ENCODE results near the gene CYSRT1. TPM values are rescaled to one million over a fixed set of nuclear protein-coding genes. Genes with fewer than 3 reads are reported as not detected.
"Not testable (repeated sequence)": the region's sequence is repeated elsewhere in the genome, so short reads cannot be mapped to it uniquely, and the experiment has no call there.

CYSRT1 gene
- total RNA-seq, 1 donor from 2014 or later: 0.68 TPM

DNA sequence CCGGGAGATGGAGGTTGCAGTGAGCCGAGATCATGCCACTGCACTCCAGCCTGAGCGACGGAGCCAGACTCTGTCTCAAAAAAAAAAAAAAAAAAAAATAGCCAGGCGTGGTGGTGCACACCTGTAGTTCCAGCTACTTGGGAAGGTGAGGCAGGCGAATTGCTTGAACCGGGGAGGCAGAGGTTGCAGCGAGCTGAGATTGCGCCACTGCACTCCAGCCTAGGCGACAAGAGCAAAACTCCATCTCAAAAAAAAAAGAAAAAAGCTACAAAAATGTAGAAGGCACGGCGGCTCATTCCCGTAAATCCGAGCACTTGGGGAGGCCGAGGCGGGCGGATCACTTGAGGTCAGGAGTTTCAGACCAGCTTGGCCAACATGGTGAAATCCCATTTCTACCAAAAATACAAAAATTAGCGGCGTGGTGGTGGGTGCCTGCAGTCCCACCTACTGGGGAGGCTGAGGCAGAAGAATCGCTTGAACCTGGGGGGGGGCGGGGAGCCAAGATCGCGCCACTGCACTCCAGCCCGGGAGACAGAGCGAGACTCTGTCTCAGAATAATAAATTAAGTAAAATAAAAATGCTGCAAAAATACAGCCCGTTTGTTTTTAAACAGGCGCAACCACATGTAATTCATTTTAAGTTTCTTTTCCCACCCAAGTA is 14.7 kb downstream of the CYSRT1 start:
- intact Hi-C loops (cut with micrococcal nuclease): loop anchor here (2.0 to 5.0 kb wide), 2 partner anchors 37 to 111 kb away; partner anchors contain the start of gene TPRN

DNA sequence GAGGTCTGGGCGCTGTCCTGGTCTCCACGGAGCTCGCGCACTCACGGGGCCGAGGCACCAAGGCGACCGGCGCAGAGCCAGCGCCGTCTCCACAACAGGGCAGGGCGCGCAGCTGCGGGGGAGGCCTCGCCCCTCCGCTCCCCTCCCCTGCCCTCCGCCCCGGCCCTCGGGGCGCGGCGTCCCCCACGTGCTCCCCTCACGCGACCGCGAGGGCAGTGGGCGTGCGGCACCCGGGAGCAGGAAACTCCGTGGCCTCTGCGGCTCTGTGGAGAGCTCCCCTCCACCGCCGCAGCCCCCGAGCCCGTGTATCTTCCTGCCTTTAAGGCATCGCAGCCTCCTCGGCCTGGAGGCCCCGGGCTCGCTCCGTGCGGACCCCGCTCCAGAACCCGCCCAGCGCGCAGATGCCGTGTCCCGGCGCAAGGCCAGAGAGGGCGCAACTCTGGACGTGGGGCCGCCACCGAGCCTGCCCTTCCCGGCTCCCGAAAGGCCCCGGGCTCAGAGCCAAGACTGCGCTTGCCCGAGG is 15.4 kb downstream of the CYSRT1 start:
- H3K4me3 Mint-ChIP-seq: peak overlapping the region; percentile 90
- H3K4me1 Mint-ChIP-seq: peaks cover 19% of the 10 kb centered on the region
- intact Hi-C loops (cut with micrococcal nuclease): loop anchor here (2.0 to 5.0 kb wide), 2 partner anchors 38 to 112 kb away; partner anchors contain the start of gene TPRN
- no peaks in the 10 kb centered on the region for H3K9me3 Mint-ChIP-seq
- peaks cover 28% of the 10 kb centered on the region for H3K36me3 Mint-ChIP-seq (ENCODE audit: low read depth)
- peak overlapping the region; percentile 53 for H3K27ac Mint-ChIP-seq
- peak; percentile 93 for DNase-seq
- peaks cover 2% of the 10 kb centered on the region for H3K27me3 Mint-ChIP-seq

More for the DNA sequence above, 14.7 kb downstream of the CYSRT1 start:
- Mint-ChIP-seq H3K36me3 (ENCODE audit: low read depth) (peaks cover 28% of the 10 kb centered on the region), H3K4me1 (peaks cover 19% of the 10 kb centered on the region), H3K27ac (peak overlapping the region; percentile 53), H3K4me3 (peak overlapping the region; percentile 90)
- H3K27me3 Mint-ChIP-seq, H3K9me3 Mint-ChIP-seq, DNase-seq: not testable (repeated sequence)

DNA sequence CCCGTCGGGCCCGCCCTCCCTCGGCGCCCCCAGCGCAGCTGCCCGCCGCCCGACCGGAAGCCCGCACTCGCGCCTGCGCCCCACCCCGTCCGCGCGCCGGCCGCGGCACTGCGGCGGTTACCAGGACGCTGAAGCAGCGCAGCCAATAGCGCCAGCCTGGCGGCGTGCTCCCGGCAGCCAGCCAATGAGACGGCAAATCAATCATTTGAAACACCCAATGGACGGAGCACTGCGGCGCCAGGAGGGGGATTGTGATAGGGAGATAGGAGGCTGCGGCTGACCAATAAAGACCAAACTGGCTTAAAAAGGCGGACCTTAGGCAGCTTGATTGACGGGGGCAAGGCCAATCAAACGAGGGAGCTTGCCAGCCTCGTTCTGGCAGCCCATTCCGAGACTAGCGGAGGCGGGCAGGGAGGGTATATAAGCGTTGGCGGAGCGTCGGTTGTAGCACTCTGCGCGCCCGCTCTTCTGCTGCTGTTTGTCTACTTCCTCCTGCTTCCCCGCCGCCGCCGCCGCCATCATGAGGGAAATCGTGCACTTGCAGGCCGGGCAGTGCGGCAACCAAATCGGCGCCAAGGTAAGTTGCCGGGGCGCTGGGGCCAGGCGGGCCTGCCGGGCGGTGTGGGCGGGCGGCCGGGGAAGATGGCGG is 16.0 kb downstream of the CYSRT1 start, which contains the start of gene TUBB4B:
TUBB4B (plus strand) TSS at position 447 of the 649 bp plus-strand sequence; CDS start at position 521, 74 bp downstream.
- Mint-ChIP-seq H3K27me3 (peaks cover 2% of the 10 kb centered on the region), H3K9me3 (no peaks in the 10 kb centered on the region), H3K27ac (peak within 1 kb of the TSS; percentile 95), H3K4me3 (peak within 1 kb of the TSS; percentile 90), H3K4me1 (peaks cover 19% of the 10 kb centered on the region), H3K36me3 (ENCODE audit: low read depth) (peaks cover 28% of the 10 kb centered on the region)
- intact Hi-C loops (cut with micrococcal nuclease): loop anchor here (1.0 to 5.0 kb wide), 4 partner anchors 14 to 112 kb away; partner anchors contain the start of genes NELFB and TPRN
- peak; percentile 99 for DNase-seq

DNA sequence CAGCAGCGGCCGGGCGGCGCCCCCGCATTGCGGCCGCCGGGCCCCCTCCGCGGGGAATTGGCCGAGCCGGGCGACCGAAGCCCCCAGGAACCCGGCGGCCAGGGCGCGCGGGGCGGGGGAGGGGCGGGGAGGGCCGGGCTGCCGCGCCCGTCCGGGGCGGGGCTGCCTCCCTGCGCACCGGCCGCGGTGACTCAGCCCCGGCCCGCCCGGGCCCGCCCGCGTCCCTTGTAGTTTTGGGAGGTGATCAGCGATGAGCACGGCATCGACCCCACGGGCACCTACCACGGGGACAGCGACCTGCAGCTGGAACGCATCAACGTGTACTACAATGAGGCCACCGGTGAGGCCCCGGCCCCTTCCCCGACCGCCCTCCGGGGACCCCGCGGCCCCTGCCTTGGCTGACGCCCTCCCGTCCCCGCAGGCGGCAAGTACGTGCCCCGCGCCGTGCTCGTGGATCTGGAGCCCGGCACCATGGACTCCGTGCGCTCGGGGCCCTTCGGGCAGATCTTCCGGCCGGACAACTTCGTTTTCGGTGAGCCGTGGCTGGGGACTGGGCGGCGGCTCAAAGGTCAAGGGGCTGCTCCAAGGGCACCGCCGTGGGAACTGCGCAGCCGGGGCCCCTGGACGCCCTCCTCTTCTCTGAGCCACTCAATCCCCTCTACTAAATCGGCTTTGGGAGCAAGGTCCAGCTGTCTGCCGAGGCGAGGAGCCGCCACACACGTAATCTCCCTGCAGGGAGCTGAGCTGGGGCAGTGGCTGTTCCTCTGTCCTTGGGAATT is 16.7 kb downstream of the CYSRT1 start:
- Mint-ChIP-seq H3K9me3 (no peaks in the 10 kb centered on the region), H3K36me3 (ENCODE audit: low read depth) (peaks cover 28% of the 10 kb centered on the region), H3K27ac (peak overlapping the region; percentile 83), H3K4me1 (peaks cover 19% of the 10 kb centered on the region), H3K4me3 (peak overlapping the region; percentile 90), H3K27me3 (peaks cover 2% of the 10 kb centered on the region)
- intact Hi-C loops (cut with micrococcal nuclease): loop anchor here (1.0 to 5.0 kb wide), 4 partner anchors 14 to 113 kb away; partner anchors contain the start of genes NELFB and TPRN
- peak; percentile 90 for DNase-seq

GRCh38 chr9:137242269-137243203 is 17.6 kb downstream of the CYSRT1 start:
- peaks cover 2% of the 10 kb centered on the region for H3K27me3 Mint-ChIP-seq
- intact Hi-C loops (cut with micrococcal nuclease): loop anchor here (5.0 kb wide), 1 partner anchor 40 kb away; the partner anchor contains the start of gene TPRN
- peaks cover 28% of the 10 kb centered on the region for H3K36me3 Mint-ChIP-seq (ENCODE audit: low read depth)
- peaks cover 19% of the 10 kb centered on the region for H3K4me1 Mint-ChIP-seq
- DNase-seq: peak; percentile 78
- peak overlapping the region; percentile 83 for H3K27ac Mint-ChIP-seq
- peak overlapping the region; percentile 86 for H3K4me3 Mint-ChIP-seq
- H3K9me3 Mint-ChIP-seq: no peaks in the 10 kb centered on the region

GRCh38 chr9:137243266-137243625 is 18.3 kb downstream of the CYSRT1 start:
- intact Hi-C loops (cut with micrococcal nuclease): loop anchor here (5.0 kb wide), 1 partner anchor 41 kb away; the partner anchor contains the start of gene TPRN
- Mint-ChIP-seq H3K27ac (peak overlapping the region; percentile 76), H3K4me3 (peak overlapping the region; percentile 86)

GRCh38 chr9:137243626-137244485 is 18.9 kb downstream of the CYSRT1 start:
- H3K4me3 Mint-ChIP-seq: no peak overlapping the region
- intact Hi-C loops (cut with micrococcal nuclease): loop anchor here (5.0 kb wide), 1 partner anchor 42 kb away; the partner anchor contains the start of gene TPRN

More at GRCh38 chr9:137243266-137243625, 18.3 kb downstream of the CYSRT1 start:
- not testable (repeated sequence) for H3K27me3 Mint-ChIP-seq, DNase-seq, H3K9me3 Mint-ChIP-seq
- Mint-ChIP-seq H3K4me1 (peaks cover 17% of the 10 kb centered on the region), H3K36me3 (ENCODE audit: low read depth) (peaks cover 28% of the 10 kb centered on the region)

GRCh38 chr9:137244486-137245449 is 19.8 kb downstream of the CYSRT1 start:
- peaks cover 12% of the 10 kb centered on the region for H3K4me1 Mint-ChIP-seq
- peaks cover 26% of the 10 kb centered on the region for H3K36me3 Mint-ChIP-seq (ENCODE audit: low read depth)
- intact Hi-C loops (cut with micrococcal nuclease): loop anchor here (5.0 kb wide), 1 partner anchor 42 kb away; the partner anchor contains the start of gene TPRN
- DNase-seq: peak; percentile 69
- H3K4me3 Mint-ChIP-seq: no peak overlapping the region
- no peak overlapping the region for H3K27ac Mint-ChIP-seq
- peaks cover 2% of the 10 kb centered on the region for H3K27me3 Mint-ChIP-seq
- H3K9me3 Mint-ChIP-seq: no peaks in the 10 kb centered on the region

More at GRCh38 chr9:137243626-137244485, 18.9 kb downstream of the CYSRT1 start:
- DNase-seq: peak; percentile 73
- peak overlapping the region; percentile 11 for H3K27ac Mint-ChIP-seq
- no peaks in the 10 kb centered on the region for H3K9me3 Mint-ChIP-seq
- H3K4me1 Mint-ChIP-seq: peaks cover 15% of the 10 kb centered on the region
- peaks cover 28% of the 10 kb centered on the region for H3K36me3 Mint-ChIP-seq (ENCODE audit: low read depth)
- H3K27me3 Mint-ChIP-seq: peaks cover 2% of the 10 kb centered on the region

- intact Hi-C loops (cut with micrococcal nuclease): no loop called here
- H3K4me3 Mint-ChIP-seq: no peak overlapping the region
- H3K27me3 Mint-ChIP-seq: peaks cover 2% of the 10 kb centered on the region
- peaks cover 26% of the 10 kb centered on the region for H3K36me3 Mint-ChIP-seq (ENCODE audit: low read depth)
- no peaks in the 10 kb centered on the region for H3K9me3 Mint-ChIP-seq
- peaks cover 12% of the 10 kb centered on the region for H3K4me1 Mint-ChIP-seq
- DNase-seq: peak; percentile 64
- H3K27ac Mint-ChIP-seq: no peak overlapping the region
Measured at GRCh38 chr9:137245450-137246421, 20.8 kb downstream of the CYSRT1 start.

Measured in activated CD4-positive, alpha-beta T cell treated with anti-CD3 and anti-CD28 coated beads, Interleukin-2, amount 10 ng/mL, durations not matched to agents 24 days and 14 days (primary cell).